Activated naive CD8-positive, alpha-beta T cell (primary cell): ENCODE measurements around the gene OR8B8.
"Not testable (repeated sequence)": the region's sequence is repeated elsewhere in the genome, so short reads cannot be mapped to it uniquely, and the experiment has no call there.

Source experiments
- H3K27ac Mint-ChIP-seq: one replicate; pipeline ENCODE4 v1.8.0; 2021; ENCODE audit warnings: mixed read lengths
- H3K27me3 Mint-ChIP-seq: one replicate; pipeline ENCODE4 v1.8.0; 2021; ENCODE audit warnings: mixed read lengths
- H3K36me3 Mint-ChIP-seq: one replicate; pipeline ENCODE4 v1.8.0; 2021; ENCODE audit warnings: mixed read lengths
- H3K4me1 Mint-ChIP-seq: one replicate; pipeline ENCODE4 v1.8.0; 2021; ENCODE audit warnings: low read depth, mixed read lengths
- H3K4me3 Mint-ChIP-seq: one replicate; pipeline ENCODE4 v1.8.0; 2021; ENCODE audit warnings: mild to moderate bottlenecking, mixed read lengths
- H3K9me3 Mint-ChIP-seq: one replicate; pipeline ENCODE4 v1.8.0; 2021; ENCODE audit warnings: low read depth, mixed read lengths

OR8B8 gene

GRCh38 chr11:124463324-124463723 lies 17.8 kb upstream of the OR8B8 start:
- no peak overlapping the region for H3K27ac Mint-ChIP-seq
- no peaks in the 10 kb centered on the region for H3K36me3 Mint-ChIP-seq
- peaks cover 2% of the 10 kb centered on the region for H3K27me3 Mint-ChIP-seq

GRCh38 chr11:124460459-124460858 lies 15.0 kb upstream of the OR8B8 start:
- Mint-ChIP-seq H3K27me3 (peaks cover 2% of the 10 kb centered on the region), H3K9me3 (no peaks in the 10 kb centered on the region), H3K4me3 (no peak overlapping the region), H3K36me3 (no peaks in the 10 kb centered on the region), H3K4me1 (no peaks in the 10 kb centered on the region), H3K27ac (no peak overlapping the region)

More at GRCh38 chr11:124463324-124463723, 17.8 kb upstream of the OR8B8 start:
- H3K4me1 Mint-ChIP-seq = no peaks in the 10 kb centered on the region
- no peak overlapping the region for H3K4me3 Mint-ChIP-seq
- no peaks in the 10 kb centered on the region for H3K9me3 Mint-ChIP-seq

- H3K36me3 Mint-ChIP-seq, H3K9me3 Mint-ChIP-seq, H3K4me1 Mint-ChIP-seq, H3K4me3 Mint-ChIP-seq, H3K27me3 Mint-ChIP-seq, H3K27ac Mint-ChIP-seq: not testable (repeated sequence)
Observed at GRCh38 chr11:124459379-124459778, 13.9 kb upstream of the OR8B8 start.

DNA sequence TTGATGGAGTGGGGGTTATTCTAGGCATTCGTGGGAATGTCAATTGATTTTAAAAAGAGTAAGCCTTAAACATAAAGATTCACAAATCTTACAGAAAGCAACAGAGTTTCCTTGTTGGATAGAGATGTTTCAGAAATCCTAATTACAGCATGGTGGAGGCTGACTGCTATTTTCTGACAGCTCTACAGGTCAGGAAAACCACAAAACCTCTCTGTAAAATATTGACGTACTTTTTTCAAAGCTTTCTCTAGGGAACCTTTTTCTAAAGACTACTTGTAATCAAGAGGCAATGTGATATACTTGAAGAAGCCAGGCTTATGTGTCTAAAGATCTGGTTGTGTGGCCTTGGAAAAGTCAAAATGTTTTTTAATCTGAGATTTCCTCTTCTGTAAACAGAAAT lies 9.1 kb upstream of the OR8B8 start:
- no peaks in the 10 kb centered on the region for H3K4me1 Mint-ChIP-seq
- no peak overlapping the region for H3K4me3 Mint-ChIP-seq

DNA sequence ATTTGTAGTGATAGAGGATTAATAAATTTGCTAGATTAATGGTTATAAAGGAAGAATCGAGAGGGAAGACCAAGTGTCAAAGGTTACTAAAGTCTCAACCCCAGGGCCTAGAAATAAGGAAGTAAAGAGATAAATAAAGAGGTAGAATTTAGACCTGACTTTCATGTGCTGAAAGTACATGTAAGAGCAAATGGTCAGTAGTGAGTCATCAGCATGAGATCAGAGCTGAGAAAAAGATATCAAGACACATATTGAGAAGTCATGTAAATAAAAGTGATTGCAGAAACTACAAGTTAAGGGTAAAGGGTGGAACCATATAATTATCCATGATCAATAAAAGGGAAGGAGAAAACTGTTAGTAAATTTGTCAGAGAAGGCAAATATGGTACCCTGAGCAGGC lies 1.4 kb upstream of the OR8B8 start:
- Mint-ChIP-seq H3K27me3 (peaks cover 13% of the 10 kb centered on the region), H3K36me3 (no peaks in the 10 kb centered on the region), H3K4me1 (no peaks in the 10 kb centered on the region), H3K27ac (no peak overlapping the region), H3K9me3 (peaks cover 4% of the 10 kb centered on the region), H3K4me3 (no peak overlapping the region)

More for the DNA sequence above, 9.1 kb upstream of the OR8B8 start:
- Mint-ChIP-seq H3K27me3 (peaks cover 2% of the 10 kb centered on the region), H3K9me3 (no peaks in the 10 kb centered on the region), H3K27ac (no peak overlapping the region), H3K36me3 (no peaks in the 10 kb centered on the region)

DNA sequence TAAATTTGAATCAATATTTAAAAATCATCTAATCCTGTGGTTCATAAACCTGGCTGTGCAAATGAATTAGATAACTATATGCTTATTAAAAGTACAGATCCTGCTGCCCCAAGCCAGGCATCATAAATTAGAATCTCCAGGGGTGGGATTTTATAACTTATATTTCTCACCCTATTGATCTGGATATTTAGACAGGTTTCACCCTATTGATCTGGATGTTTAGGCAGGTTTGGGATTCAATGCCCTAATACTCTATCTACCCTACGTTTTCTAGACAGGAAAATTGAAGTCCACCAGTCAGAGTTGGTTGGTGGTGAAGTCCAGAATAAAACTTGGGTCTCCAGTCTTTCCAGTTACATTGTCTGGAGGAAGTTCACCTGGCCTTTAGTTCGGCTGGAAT lies 2.6 kb downstream of the OR8B8 start:
- Mint-ChIP-seq H3K36me3 (no peaks in the 10 kb centered on the region), H3K27ac (no peak overlapping the region), H3K4me3 (no peak overlapping the region), H3K4me1 (no peaks in the 10 kb centered on the region), H3K9me3 (peaks cover 4% of the 10 kb centered on the region), H3K27me3 (peaks cover 15% of the 10 kb centered on the region)

- no peak overlapping the region for H3K27ac Mint-ChIP-seq
- H3K36me3 Mint-ChIP-seq = no peaks in the 10 kb centered on the region
- H3K4me3 Mint-ChIP-seq = no peak overlapping the region
- no peaks in the 10 kb centered on the region for H3K4me1 Mint-ChIP-seq
- H3K9me3 Mint-ChIP-seq = peaks cover 4% of the 10 kb centered on the region
- H3K27me3 Mint-ChIP-seq = peaks cover 15% of the 10 kb centered on the region
Observed at GRCh38 chr11:124442442-124442841, 3.1 kb downstream of the OR8B8 start.

GRCh38 chr11:124441519-124441918 lies 4.0 kb downstream of the OR8B8 start:
- Mint-ChIP-seq H3K4me1 (no peaks in the 10 kb centered on the region), H3K27me3 (peaks cover 11% of the 10 kb centered on the region), H3K4me3 (no peak overlapping the region), H3K9me3 (no peaks in the 10 kb centered on the region), H3K27ac (no peak overlapping the region), H3K36me3 (no peaks in the 10 kb centered on the region)

GRCh38 chr11:124441081-124441480 lies 4.4 kb downstream of the OR8B8 start:
- no peak overlapping the region for H3K4me3 Mint-ChIP-seq
- H3K36me3 Mint-ChIP-seq = no peaks in the 10 kb centered on the region
- H3K27me3 Mint-ChIP-seq = peaks cover 11% of the 10 kb centered on the region
- H3K9me3 Mint-ChIP-seq = no peaks in the 10 kb centered on the region
- H3K4me1 Mint-ChIP-seq = no peaks in the 10 kb centered on the region
- no peak overlapping the region for H3K27ac Mint-ChIP-seq

- Mint-ChIP-seq H3K36me3 (no peaks in the 10 kb centered on the region), H3K4me3 (no peak overlapping the region), H3K27me3 (peaks cover 11% of the 10 kb centered on the region), H3K27ac (no peak overlapping the region), H3K4me1 (no peaks in the 10 kb centered on the region), H3K9me3 (no peaks in the 10 kb centered on the region)
Observed at GRCh38 chr11:124440608-124441007, 4.9 kb downstream of the OR8B8 start.

DNA sequence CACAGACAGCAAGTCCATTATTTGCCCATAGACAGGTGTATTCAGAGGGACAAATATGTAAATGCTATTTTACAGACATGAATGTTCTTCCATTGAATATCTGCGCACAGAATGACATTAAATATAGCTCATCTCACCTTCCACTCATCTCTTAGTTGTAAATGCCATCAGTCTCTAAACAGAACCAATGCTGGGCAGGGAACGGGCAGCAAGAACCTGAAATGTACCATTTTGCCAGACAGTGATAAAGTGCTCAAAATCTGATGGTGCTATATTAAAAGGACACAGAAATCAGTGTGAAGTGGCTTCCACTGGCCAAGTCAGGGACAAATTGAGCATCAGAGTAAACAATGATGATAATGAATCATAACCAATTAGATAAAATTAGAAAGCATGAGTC lies 10.8 kb downstream of the OR8B8 start:
- H3K36me3 Mint-ChIP-seq = no peaks in the 10 kb centered on the region
- no peak overlapping the region for H3K4me3 Mint-ChIP-seq
- no peaks in the 10 kb centered on the region for H3K4me1 Mint-ChIP-seq
- peaks cover 3% of the 10 kb centered on the region for H3K27me3 Mint-ChIP-seq
- H3K9me3 Mint-ChIP-seq = peaks cover 2% of the 10 kb centered on the region
- H3K27ac Mint-ChIP-seq = no peak overlapping the region

DNA sequence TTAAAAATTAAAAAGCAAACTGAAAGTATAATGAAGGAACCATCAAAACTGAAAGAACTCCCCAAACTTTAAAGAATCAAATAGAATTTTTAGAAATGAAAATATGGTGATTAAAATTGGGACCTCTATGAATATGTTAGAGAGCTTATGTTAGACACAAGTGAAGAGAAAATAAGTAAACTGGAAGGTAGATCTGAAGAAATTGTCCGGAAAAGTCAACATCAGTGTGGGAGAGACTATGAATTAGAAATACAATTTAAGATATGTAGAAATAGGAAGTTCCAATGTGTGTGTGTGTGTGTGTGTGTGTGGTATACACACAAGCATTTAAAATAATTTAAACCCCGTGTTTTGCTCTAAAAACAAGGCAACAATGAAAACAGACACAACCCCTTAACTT lies 15.9 kb downstream of the OR8B8 start:
- Mint-ChIP-seq H3K9me3 (peaks cover 5% of the 10 kb centered on the region), H3K4me1 (no peaks in the 10 kb centered on the region), H3K4me3 (no peak overlapping the region), H3K27me3 (no peaks in the 10 kb centered on the region), H3K27ac (no peak overlapping the region), H3K36me3 (no peaks in the 10 kb centered on the region)

- Mint-ChIP-seq H3K27ac (no peak within 1 kb of the TSS), H3K4me1 (no peaks in the 10 kb centered on the region), H3K9me3 (peaks cover under 1% of the 10 kb centered on the region), H3K4me3 (no peak within 1 kb of the TSS), H3K27me3 (peaks cover 5% of the 10 kb centered on the region), H3K36me3 (no peaks in the 10 kb centered on the region)
Observed at GRCh38 chr11:124424384-124424921, 21.0 kb downstream of the OR8B8 start, which contains the start of gene OR8B4. TSS of gene OR8B4 (minus strand) at chr11:124424871. CDS start at chr11:124424871, 0 bp downstream.

- H3K27me3 Mint-ChIP-seq = peaks cover 5% of the 10 kb centered on the region
- no peak overlapping the region for H3K4me3 Mint-ChIP-seq
- H3K27ac Mint-ChIP-seq = no peak overlapping the region
- H3K9me3 Mint-ChIP-seq = no peaks in the 10 kb centered on the region
- H3K4me1 Mint-ChIP-seq = no peaks in the 10 kb centered on the region
- no peaks in the 10 kb centered on the region for H3K36me3 Mint-ChIP-seq
Observed at GRCh38 chr11:124421043-124421442, 24.5 kb downstream of the OR8B8 start.

DNA sequence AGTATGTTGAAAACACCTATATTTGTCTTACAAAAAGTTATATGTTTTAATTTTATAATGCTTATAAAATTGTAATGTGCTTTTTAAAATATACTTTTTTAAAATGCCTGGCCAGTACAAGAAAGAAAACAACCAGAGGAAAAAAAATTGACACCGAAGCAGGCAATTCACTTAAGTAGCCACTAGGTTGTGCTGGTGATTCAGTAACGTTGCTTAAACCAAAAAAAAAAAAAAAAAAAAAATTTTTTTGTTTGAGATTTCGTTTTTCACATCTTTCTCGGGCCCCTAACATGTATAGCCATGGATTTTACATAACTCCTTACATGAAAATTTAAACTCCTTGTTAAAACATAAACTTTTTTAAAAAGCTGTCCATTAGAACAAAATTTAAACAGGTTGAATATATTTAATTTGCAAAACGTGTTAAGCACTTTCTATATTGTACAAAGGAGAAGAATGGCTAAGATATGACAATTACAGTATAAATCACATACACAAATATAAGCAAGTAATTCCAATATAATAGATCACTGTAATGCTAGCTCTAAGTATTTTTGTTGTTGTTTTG lies 30.1 kb downstream of the OR8B8 start:
- Mint-ChIP-seq H3K27me3 (peaks cover 1% of the 10 kb centered on the region), H3K27ac (no peak overlapping the region), H3K4me3 (no peak overlapping the region), H3K9me3 (no peaks in the 10 kb centered on the region), H3K36me3 (no peaks in the 10 kb centered on the region), H3K4me1 (no peaks in the 10 kb centered on the region)

DNA sequence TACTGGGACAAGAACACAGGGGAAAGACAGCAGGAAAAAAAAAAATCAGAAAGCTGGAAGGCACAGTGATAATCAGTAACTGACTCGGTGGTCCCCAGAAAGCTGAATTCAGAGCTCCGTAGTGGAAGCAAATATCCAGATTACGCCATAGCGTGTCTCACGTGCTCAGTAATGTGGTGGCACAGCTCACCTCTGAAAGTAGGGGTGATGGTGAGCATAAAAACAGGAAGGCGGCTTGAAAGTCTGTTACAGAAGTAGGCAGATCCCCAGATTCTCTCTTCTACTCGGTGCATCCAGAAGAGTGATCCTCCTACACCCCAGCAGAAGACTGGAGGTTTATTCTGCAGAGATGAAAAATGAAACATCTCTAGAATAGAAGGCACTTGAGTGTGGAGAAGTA lies 35.6 kb downstream of the OR8B8 start:
- no peaks in the 10 kb centered on the region for H3K36me3 Mint-ChIP-seq
- no peak overlapping the region for H3K27ac Mint-ChIP-seq
- H3K27me3 Mint-ChIP-seq = peaks cover 11% of the 10 kb centered on the region
- no peaks in the 10 kb centered on the region for H3K4me1 Mint-ChIP-seq
- H3K4me3 Mint-ChIP-seq = no peak overlapping the region
- no peaks in the 10 kb centered on the region for H3K9me3 Mint-ChIP-seq
